GM12878 (cell line): Measurements from ENCODE around the gene NTRK3. TPM values are rescaled to one million over a fixed set of nuclear protein-coding genes. Genes with fewer than 3 reads are reported as not detected.

Experiments
- ATAC-seq: fragments of 200-7000 bp; cut with Tn5 transposase; 3 replicates; pipeline ENCODE4 v1.9.1; 2020; ENCODE audit warnings: mild to moderate bottlenecking, moderate library complexity
- BruUV-seq: library from RNA; stranded (reverse); fragments of 400-500 nt; replicated peaks from 2 replicates; lab custom pipeline; 2021; lab: Mats Ljungman, UMichigan
- CTCF ChIA-PET: fragments of 300-600 bp; sonication (Branson Sonifier 250); formaldehyde crosslinking; extraction: SDS; loops from one replicate; lab custom pipeline; 2021; ENCODE audit warnings: inconsistent platforms; lab: Yijun Ruan, JAX
- POLR2A ChIA-PET: fragments of 350-600 bp; formaldehyde crosslinking; extraction: SDS; loops from one replicate; lab custom pipeline; 2021; ENCODE audit warnings: inconsistent platforms; lab: Charles Lee
- RAD21 ChIA-PET: fragments of 300-600 bp; sonication (Branson Sonifier 250); formaldehyde crosslinking; loops from one replicate; lab custom pipeline; 2023; ENCODE audit warnings: antibody characterized with exemption; ENCODE audit not compliant: unreplicated experiment; lab: Charles Lee
- SMC1A ChIA-PET: fragments of 300-600 bp; sonication (Branson Sonifier 250); formaldehyde crosslinking; loops from one replicate; lab custom pipeline; 2023; ENCODE audit not compliant: unreplicated experiment, uncharacterized antibody; lab: Charles Lee
- DNase-seq: peaks from one replicate; pipeline ENCODE4 v3.0.0-alpha.2; 2011; ENCODE audit warnings: low read depth, low spot score
- FAIRE-seq: peaks from 3 replicates; lab custom pipeline; 2011; peaks lifted over from hg19 to GRCh38; lab: Jason Lieb, UNC
- H2AFZ ChIP-seq: 2 replicates; pipeline ENCODE4 v1.6.0; 2011; ENCODE audit warnings: low read depth, low read length, control low read depth; ENCODE audit not compliant: control insufficient read depth
- H3K27ac ChIP-seq: 2 replicates; pipeline ENCODE4 v1.5.1; 2011; ENCODE audit warnings: control low read depth; ENCODE audit not compliant: control insufficient read depth, insufficient read depth
- H3K27me3 ChIP-seq, 2 experiments: replicated peaks in 1 of 2; 2 replicates each; pipeline versions ENCODE4 v1.6.0 to v1.6.1; 2011; ENCODE audit warnings: low read length in 1 of 2; ENCODE audit not compliant: control insufficient read depth in 2 of 2, insufficient read depth in 2 of 2
- H3K36me3 ChIP-seq, 2 experiments: 2 replicates each; pipeline ENCODE4 v1.5.1; 2011; ENCODE audit warnings: low read length in 1 of 2; ENCODE audit not compliant: control insufficient read depth in 2 of 2, insufficient read depth in 2 of 2
- H3K4me1 ChIP-seq: 2 replicates; pipeline ENCODE4 v1.6.1; 2011; ENCODE audit warnings: mild to moderate bottlenecking, low read length, moderate library complexity, mixed read lengths; ENCODE audit not compliant: control insufficient read depth, insufficient read depth
- H3K4me2 ChIP-seq: 2 replicates; pipeline ENCODE4 v1.6.0; 2011; ENCODE audit warnings: control low read depth; ENCODE audit not compliant: control insufficient read depth, insufficient read depth
- H3K4me3 ChIP-seq: fragments of 200-600 bp; sonication (generic); 2 replicates; pipeline ENCODE4 v1.5.1; 2016
- H3K79me2 ChIP-seq: 2 replicates; pipeline ENCODE4 v1.6.0; 2011; ENCODE audit warnings: low read length; ENCODE audit not compliant: control insufficient read depth, insufficient read depth
- H3K9ac ChIP-seq: 2 replicates; pipeline ENCODE4 v1.8.0; 2011; ENCODE audit warnings: low read length, control low read depth, mixed read lengths; ENCODE audit not compliant: control insufficient read depth, insufficient read depth
- H3K9me3 ChIP-seq: replicated peaks from 3 replicates; pipeline ENCODE4 v1.5.1; 2011; ENCODE audit warnings: mild to moderate bottlenecking, low read length; ENCODE audit not compliant: control insufficient read depth, insufficient read depth
- H4K20me1 ChIP-seq: 2 replicates; pipeline ENCODE4 v1.6.0; 2011; ENCODE audit not compliant: control insufficient read depth, insufficient read depth
- BCL3 ChIP-seq: IDR thresholded peaks from 2 replicates; pipeline ENCODE4 v1.6.1; 2011; ENCODE audit warnings: borderline replicate concordance, low read depth, mild to moderate bottlenecking, moderate library complexity, low read length; ENCODE audit not compliant: insufficient read depth, poor library complexity, severe bottlenecking
- PBX3 ChIP-seq: IDR thresholded peaks from 2 replicates; pipeline ENCODE4 v1.6.1; 2011; ENCODE audit warnings: mild to moderate bottlenecking, low read depth, low read length, moderate library complexity; ENCODE audit not compliant: insufficient replicate concordance
- SIN3A ChIP-seq: IDR thresholded peaks from 2 replicates; pipeline ENCODE4 v1.6.1; 2012; ENCODE audit warnings: low read depth, low read length, improper control_type of control experiment
- SMAD5 ChIP-seq: IDR thresholded peaks from 2 replicates; pipeline ENCODE4 v1.6.1; 2016; ENCODE audit warnings: antibody characterized with exemption, low read depth
- TARDBP ChIP-seq: IDR thresholded peaks from 2 replicates; pipeline ENCODE4 v1.6.1; 2016; ENCODE audit warnings: borderline replicate concordance
- WGBS: methylation state at CpG from one replicate; pipeline ENCODE4 v1.1.6; 2016; ENCODE audit warnings: low lambda C conversion rate; ENCODE audit not compliant: insufficient replicate concordance, insufficient coverage; ENCODE audit errors: missing lambda C conversion rate; 5-methylcytosine and 5-hydroxymethylcytosine counted together
- in situ Hi-C: fragments of 300-500 bp; cut with MboI; formaldehyde crosslinking; loops from 9 replicates; pipeline ENCODE4 v1.14.3; 2018; ENCODE audit warnings: mixed read lengths
- intact Hi-C: fragments of 100-400 bp; cut with micrococcal nuclease; formaldehyde crosslinking; loops from one replicate; pipeline ENCODE4 v1.14.2; 2022; ENCODE audit not compliant: unreplicated experiment
- polyA plus RNA-seq, 11 experiments: library from polyadenylated mRNA; depleted of rRNA in 4 of 11; unstranded in 6 of 11; stranded (reverse) in 5 of 11; fragments of >200 nt; fragmentation: Nextera tagmentation in 4 of 11; fragmentation: Illumina TruSeq in 1 of 11; extraction: Ambion mirVana in 4 of 11; extraction: Trizol in 1 of 11; gene quantifications; 1 replicate in 1 of 11; 2 replicates in 10 of 11; pipeline versions ENCODE4 v1.2.1 to v1.2.3, GENCODE V29; 2011 to 2016; ENCODE audit warnings: inconsistent platforms in 2 of 11, missing spikeins in 2 of 11, low read depth in 1 of 11
- total RNA-seq, 4 experiments: library from RNA; depleted of rRNA in 3 of 4; stranded (reverse); fragments of >200 nt in 3 of 4; fragmentation: Illumina TruSeq in 1 of 4; extraction: Trizol in 1 of 4; gene quantifications; 2 replicates each; pipeline versions ENCODE4 v1.2.1 to v1.2.3, GENCODE V29; 2013 to 2021
- TF ChIP-seq, protein P1 (sequence below): fragments of 450-650 bp; IDR thresholded peaks from 2 replicates; pipeline ENCODE4 v1.6.1; 2018; ENCODE audit warnings: mild to moderate bottlenecking, low read depth, moderate library complexity; ENCODE audit not compliant: partially characterized antibody

NTRK3 gene
- total and polyA plus RNA-seq, 10 of the 15 experiments (the other 5 are each of a cell fraction or from before 2014, with no cell fraction given): not detected

GRCh38 chr15:87817553-87817952 is 439.0 kb downstream of the NTRK3 start:
- intact Hi-C loops: no loop called here

More at GRCh38 chr15:87817553-87817952, 439.0 kb downstream of the NTRK3 start:
- Histone ChIP-seq H3K4me1 (no peaks in the 10 kb centered on the region), H3K9me3 (no peaks in the 10 kb centered on the region), H3K79me2 (no peaks in the 10 kb centered on the region), H3K27ac (no peak overlapping the region), H3K36me3 (no peaks in the 10 kb centered on the region), H4K20me1 (no peaks in the 10 kb centered on the region), H3K4me2 (no peak overlapping the region), H3K9ac (no peak overlapping the region), H2AFZ (no peak overlapping the region), H3K4me3 (no peak overlapping the region), H3K27me3 (no peaks in the 10 kb centered on the region)
- in situ Hi-C loops: no loop called here
- TF ChIP-seq TARDBP: no peak
- TF ChIP-seq PBX3: no peak
- TF ChIP-seq SIN3A: no peak
- TF ChIP-seq BCL3: no peak
- TF ChIP-seq, protein P1, sequence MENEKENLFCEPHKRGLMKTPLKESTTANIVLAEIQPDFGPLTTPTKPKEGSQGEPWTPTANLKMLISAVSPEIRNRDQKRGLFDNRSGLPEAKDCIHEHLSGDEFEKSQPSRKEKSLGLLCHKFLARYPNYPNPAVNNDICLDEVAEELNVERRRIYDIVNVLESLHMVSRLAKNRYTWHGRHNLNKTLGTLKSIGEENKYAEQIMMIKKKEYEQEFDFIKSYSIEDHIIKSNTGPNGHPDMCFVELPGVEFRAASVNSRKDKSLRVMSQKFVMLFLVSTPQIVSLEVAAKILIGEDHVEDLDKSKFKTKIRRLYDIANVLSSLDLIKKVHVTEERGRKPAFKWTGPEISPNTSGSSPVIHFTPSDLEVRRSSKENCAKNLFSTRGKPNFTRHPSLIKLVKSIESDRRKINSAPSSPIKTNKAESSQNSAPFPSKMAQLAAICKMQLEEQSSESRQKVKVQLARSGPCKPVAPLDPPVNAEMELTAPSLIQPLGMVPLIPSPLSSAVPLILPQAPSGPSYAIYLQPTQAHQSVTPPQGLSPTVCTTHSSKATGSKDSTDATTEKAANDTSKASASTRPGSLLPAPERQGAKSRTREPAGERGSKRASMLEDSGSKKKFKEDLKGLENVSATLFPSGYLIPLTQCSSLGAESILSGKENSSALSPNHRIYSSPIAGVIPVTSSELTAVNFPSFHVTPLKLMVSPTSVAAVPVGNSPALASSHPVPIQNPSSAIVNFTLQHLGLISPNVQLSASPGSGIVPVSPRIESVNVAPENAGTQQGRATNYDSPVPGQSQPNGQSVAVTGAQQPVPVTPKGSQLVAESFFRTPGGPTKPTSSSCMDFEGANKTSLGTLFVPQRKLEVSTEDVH: no peak
- TF ChIP-seq SMAD5: no peak
- BruUV-seq: no TSS peak
- SMC1A ChIA-PET: no interaction called here
- RAD21 ChIA-PET: no interaction called here
- 93% methylated on average over 1 of the region's 1 CpG for WGBS
- POLR2A ChIA-PET: no interaction called here
- no peak for DNase-seq
- FAIRE-seq: no peak
- ATAC-seq: no peak
- CTCF ChIA-PET: no interaction called here
